GM19395 (cell line): ENCODE data around the gene PCBP3.

Source experiments
- ATAC-seq: cut with Tn5 transposase; IDR thresholded peaks from one replicate; pipeline ENCODE4 v1.9.1; 2021; ENCODE audit warnings: mild to moderate bottlenecking, moderate library complexity; ENCODE audit not compliant: unreplicated experiment

Gene PCBP3

DNA sequence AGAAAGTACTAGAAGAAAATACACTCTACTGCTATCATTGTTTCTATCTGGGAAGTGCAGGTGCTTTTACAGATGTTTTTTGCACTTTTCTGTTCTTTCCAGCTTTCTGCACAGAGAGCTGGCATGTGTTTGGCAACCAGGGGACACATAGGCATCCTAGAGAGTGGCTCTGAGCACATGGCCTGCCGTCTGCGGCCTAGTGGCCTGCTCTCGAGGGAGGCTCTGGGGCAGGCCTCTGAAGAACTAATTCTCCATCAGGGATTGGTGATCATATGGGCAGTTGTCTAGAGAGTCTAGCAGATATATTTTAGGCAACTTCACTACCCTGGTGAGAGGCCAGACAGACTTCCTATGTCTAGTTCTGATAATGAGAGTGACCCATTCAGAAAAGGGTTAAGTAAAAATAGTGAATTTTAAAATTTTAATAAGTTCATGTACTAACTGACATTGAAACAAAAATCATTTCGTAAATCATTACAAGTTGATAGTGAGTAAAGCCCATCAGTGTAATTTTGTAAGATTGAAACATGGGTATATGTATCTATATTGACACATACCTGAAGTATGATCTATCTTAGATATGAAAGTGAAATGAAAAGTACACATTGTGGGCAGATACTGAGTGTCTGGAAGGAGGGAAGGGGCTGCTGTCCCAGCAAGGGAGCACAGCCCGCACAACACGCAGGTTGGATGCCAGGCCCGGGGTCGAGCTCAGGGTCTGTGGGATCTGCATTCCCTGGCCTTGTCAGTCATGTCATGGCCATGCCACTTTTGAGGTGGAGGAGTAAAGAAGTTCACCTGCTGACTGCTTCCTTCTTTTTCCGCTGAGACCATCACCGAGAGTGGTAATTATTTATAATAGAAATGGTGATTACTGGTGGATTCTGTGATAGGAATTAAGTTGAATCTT, 79.8 kb downstream of the PCBP3 start:
- no peak for ATAC-seq

GRCh38 chr21:45724345-45724961, 80.9 kb downstream of the PCBP3 start:
- ATAC-seq = no peak

DNA sequence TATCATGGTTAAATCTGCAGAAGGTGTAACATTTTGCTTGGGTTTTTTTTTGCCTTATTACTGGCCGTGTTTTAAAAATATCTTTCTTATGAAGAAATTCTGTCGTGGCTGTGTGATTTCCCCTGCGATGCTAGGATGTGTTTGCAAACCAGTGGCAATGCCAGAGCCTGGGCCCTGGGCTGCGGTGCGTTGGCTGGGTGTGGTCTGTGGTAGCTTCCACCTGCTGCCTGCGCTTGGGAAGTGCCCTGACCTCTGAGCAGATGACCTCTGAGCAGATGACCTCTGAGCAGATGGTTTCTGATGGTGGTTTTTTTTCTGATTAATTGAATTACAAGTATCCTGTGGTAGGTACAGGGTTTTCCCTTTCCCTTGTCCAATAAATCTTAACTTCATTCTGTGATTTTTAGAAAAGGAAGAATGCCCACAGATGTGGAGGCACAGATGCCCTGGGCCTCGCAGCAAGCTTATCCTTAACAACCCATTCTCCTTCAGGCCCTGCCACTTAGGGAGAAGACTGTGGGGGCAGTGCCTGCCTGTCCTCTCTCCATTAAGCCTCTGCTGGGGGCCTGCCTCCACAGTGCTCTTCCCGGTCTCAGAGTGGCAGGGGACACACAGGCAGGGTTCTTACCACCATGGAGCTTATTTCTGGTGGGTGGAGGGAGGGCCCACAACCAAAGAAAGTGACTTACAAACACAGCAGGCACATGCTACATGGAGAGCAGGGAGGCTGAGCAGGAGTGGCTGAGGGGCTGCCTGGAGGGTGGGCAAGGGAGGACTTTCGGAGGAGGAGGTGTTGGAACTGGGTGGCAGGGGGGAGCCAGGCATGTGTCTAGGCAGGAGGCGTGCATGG, 81.7 kb downstream of the PCBP3 start:
- no peak for ATAC-seq

DNA sequence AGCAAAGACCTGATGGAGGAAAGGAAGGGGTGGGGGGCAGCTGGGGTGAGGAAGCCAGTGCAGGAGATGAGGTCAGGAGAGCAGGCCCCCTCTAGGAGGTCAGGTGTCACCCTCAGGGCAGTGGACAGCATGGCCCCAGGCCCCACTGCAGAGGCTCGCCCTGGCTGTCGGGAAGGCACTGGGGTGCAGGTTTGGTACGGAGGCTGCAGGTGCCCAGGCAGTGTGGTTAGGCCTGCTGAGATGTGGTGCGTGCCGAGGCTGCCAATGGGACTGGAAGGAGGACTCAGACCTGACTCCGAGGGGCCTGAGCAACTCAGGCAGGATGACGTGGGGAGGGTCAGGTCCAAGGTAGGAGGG, 82.3 kb downstream of the PCBP3 start:
- no peak for ATAC-seq

DNA sequence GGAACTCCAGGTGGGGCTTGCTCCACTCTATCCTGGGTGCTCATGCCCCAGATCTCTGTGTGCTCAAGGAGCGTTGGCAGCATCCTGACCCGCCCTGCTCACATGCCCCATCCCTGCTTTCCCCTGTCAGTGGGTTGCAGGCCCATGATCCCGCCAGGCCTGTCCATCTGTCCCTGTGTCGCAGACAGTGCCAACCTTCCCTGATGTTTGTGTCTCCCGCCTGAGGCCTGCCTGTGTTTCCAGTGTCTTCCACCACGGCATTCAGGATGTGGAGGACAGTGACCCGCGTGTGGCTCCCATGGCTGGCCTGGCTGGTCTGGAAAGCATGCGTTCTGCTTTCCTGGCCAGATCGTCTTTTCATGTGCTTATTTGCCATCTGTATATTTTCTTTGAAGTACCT, 82.9 kb downstream of the PCBP3 start:
- no peak for ATAC-seq

DNA sequence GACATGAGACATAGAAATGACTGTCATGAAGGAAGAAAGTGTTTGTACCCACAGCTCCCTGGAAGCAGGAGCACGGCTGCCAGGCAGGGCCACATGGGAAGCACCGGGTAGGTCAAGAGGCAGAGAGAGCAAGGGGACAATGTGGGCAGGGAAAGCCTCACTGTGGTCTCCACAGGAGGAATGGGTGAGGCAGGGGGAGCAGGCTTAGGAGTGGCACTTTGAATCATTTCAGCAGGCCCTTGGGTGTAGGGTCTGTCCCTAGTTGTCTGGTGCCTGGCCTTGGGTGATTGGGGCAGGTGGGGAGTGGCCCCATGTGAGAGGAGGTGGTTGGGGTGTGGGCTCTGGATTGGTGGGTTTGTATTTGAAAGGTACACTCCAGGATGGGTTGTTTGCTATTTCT, 83.9 kb downstream of the PCBP3 start:
- ATAC-seq = no peak

- no peak for ATAC-seq
Observed at GRCh38 chr21:45735259-45736000, 91.9 kb downstream of the PCBP3 start.

DNA sequence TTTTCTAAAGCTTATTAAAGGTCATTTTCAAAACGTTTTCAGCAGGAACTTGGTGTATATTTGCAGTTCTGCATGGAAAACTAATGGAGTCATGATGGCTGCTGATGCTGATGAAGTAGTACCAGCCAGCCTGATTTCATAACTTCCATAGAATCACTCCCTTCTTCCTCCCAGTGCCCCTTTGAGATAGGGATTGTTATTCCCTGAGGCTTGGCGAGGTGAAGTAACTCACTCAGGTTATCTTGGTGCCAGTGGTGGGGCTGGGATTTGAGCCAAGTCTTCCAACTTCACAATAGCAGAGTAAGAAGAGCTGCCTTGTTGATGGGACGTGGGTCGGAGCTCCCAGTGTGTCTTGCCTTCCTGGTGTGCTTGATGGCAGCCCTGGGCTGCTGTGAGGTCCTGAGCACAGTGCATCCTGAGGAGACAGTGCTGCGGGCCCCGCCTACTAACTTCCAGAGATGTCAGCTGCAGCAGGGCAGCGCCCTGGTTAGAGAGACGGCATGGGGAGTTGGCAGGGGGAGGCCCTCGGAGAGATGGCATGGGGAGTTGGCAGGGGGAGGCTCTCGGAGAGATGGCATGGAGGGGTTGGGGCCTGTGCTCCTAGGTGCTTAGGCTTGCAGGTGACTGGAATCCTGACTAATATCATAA, 92.6 kb downstream of the PCBP3 start:
- no peak for ATAC-seq

- ATAC-seq = no peak
Observed at GRCh38 chr21:45736690-45737484, 93.4 kb downstream of the PCBP3 start.

GRCh38 chr21:45737485-45738166, 94.1 kb downstream of the PCBP3 start:
- no peak for ATAC-seq

GRCh38 chr21:45739218-45740087, 95.9 kb downstream of the PCBP3 start:
- ATAC-seq = no peak

GRCh38 chr21:45740088-45740440, 96.5 kb downstream of the PCBP3 start:
- ATAC-seq = no peak

GRCh38 chr21:45740491-45741357, 97.2 kb downstream of the PCBP3 start:
- no peak for ATAC-seq

DNA sequence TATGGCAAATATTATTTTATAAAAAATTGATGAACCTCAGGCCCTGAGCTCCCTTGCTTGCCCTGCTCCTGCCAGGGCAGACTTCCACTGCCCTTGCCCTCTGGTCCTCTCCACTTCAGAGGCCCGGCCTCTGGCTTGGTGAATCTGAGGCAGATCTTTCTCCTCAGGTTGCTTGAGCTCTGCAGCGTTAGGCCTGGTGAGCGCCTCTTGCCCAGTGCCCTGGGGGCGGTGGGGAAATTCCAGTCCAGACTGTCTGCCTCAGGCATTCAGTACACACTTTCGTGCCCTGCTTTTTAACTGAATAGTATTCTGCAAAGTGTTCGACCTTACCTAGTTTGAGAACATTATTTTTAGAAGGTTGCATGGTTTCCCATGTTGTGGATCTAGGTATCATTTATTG, 98.2 kb downstream of the PCBP3 start:
- no peak for ATAC-seq

DNA sequence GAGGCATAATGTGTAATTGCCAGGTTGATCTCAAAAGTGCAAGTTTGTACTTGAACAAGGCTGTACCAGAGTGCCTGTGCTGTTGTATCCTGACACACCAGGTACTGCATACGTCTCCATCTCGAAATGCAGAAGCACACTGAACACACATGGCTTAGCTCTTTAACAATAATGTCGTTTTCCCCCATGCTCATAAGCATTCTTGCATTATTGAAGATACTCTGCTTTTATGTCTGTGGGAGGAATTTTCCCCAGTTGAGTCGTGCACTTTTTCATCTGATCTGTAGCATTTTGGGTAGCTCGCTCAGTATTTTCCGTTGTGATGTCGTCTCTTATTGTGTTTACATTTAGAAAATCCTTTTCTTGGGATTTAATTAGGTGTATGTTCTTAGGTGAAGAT, 98.7 kb downstream of the PCBP3 start:
- ATAC-seq = no peak

DNA sequence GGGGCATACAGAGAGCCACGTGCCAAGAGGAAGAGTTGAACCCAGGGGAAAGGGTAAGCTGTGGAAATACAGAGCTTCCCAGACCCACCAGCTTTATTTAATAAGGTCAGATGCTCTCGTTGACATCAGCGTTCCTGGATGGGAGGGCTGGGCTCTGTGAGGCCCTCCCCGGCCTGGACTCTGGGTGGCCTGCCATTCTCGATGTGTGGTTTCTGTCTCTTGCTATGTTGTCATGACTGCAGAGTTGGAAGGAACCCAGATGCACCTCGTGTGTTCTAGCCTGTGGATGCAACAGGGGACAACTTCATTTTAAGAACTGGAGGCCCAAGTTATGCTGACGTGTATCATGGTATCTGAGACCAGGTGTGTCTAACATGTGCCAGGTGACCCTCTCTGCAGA, 101.7 kb downstream of the PCBP3 start:
- no peak for ATAC-seq

GRCh38 chr21:45747233-45747766, 103.8 kb downstream of the PCBP3 start:
- no peak for ATAC-seq
